ENCODE measurements around the gene USP9X.
"Not testable (repeated sequence)": the region's sequence is repeated elsewhere in the genome, so short reads cannot be mapped to it uniquely, and the experiment has no call there.

Gene USP9X

DNA sequence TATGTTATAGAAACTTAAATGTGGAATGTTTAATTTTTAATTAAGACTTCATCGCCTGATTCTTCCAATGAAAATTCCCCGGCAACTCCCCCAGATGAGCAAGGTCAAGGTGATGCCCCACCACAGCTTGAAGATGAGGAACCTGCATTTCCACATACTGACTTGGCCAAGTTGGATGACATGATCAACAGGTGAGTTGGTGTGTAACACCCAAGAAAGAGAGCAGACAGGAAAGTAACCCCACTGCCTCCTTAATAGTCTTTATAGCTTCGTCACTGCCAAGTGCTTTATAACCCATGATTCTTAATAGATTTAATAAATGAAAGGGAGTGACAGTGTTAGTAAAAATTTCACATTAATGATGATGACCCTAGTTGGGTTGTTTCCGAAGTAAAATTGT, 43.7 kb downstream of the USP9X start:
- DNase-seq (ENCODE audit: low spot score): no peak

DNA sequence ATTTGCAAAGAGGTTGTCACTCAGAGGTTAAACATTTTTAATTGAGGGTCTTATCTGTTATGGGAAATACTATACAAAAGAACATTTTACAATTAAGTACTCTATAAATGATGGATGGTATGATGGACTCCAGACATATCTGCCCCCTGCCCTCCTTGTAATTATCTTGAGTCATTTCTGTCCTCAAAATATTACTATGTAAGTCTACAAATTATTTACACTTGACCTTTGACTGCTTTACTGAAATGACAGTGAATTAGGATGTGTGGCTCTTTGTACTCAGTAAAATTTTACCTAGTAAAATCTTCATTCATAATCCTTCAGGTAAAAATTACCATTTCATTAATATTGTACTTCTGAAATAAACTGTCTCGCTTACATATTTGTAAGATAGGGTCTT, 46.5 kb downstream of the USP9X start:
- no peak for DNase-seq (ENCODE audit: low spot score)

DNA sequence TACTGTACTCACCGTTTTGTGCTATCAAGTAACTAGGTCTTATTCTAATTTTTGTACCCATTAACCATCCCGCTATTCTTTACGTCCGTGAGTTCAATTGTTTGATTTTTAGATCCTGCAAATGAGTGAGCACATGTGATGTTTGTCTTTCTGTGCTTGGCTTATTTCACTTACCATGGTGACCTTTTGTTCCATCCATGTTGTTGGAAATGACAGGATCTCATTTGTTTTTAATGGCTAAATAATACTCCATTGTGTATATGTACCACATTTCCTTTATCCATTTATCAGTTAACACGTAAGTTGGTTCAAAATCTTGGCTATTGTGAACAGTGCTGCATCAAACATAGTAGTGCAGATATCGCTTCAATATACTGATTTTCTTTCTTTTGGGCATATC, 48.3 kb downstream of the USP9X start:
- DNase-seq (ENCODE audit: low spot score): no peak

- no peak for DNase-seq (ENCODE audit: low spot score)
Observed at GRCh38 chrX:41137589-41137988, 52.3 kb downstream of the USP9X start.

- DNase-seq (ENCODE audit: low spot score): no peak
Observed at GRCh38 chrX:41142130-41142910, 57.1 kb downstream of the USP9X start.

DNA sequence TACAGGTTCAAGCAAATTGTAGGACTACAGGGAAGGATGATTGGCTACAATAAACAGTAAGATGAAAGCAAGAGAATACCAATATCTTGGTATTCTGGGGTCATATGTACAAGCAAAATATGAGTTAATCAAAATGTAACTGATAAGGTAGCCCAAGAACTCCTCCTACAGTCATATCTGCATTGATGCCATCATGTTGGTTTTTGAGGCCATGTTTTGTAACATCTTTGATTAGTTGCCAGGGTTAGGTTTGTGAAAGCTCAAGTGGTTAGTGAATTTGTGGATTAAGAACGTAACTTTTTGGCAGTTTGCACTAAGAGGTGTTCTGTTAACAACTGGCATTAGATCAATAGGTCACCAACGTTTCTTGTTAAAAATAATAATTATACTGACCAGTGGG, 59.6 kb downstream of the USP9X start:
- no peak for DNase-seq (ENCODE audit: low spot score)

DNA sequence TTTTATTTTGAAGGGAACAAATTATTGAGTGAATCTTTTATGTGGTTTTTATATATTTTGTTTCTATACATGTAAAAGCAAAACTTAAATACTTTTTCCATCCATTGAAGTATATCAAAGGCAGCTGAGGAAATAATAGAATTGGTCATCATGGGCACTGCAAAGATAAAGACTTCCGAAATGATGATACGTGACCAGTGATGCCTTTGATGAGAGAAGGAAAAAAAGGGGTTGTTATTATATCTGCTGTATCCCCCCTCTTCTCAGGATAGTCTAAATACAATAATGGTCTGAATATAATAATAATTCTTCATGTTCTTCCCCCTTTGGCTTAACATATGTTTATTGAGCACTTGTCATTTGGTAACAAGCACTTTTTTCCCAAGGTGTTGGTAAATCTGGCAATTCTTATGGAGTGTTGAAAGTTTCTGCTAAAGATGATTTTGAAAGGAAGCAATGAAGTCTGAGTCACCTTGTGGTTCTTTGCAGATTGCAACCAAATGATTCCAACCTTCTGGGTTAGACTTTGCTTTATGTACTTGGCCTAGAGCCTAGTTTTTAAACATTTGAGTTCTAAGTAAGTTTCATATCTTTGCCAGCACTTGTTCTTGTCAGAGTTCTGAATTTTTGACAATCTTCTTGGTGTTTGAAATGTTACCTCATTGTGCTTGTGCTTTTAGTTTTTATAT, 60.8 kb downstream of the USP9X start:
- no peak for DNase-seq (ENCODE audit: low spot score)

GRCh38 chrX:41148553-41148952, 63.3 kb downstream of the USP9X start:
- DNase-seq (ENCODE audit: low spot score): peak; percentile 2

DNA sequence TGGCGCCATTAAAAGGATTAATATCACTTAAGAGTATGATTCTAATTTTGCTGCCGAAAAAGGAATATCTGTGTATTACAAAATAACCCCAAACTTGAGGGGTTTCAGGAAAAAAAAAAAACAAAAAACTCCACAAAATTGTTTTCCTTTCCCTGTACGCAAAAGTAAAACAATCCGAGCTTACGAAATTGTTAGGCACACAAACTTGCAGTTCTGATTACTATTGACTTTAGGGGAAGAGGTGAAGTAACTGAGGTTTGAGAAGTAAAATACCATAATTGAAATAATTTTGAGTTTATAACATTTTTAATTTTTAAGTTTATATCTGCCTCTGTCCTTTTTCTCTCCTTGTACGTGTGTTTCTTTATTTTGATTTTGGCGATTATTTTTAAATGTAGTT, 64.8 kb downstream of the USP9X start:
- no peak for DNase-seq (ENCODE audit: low spot score)

DNA sequence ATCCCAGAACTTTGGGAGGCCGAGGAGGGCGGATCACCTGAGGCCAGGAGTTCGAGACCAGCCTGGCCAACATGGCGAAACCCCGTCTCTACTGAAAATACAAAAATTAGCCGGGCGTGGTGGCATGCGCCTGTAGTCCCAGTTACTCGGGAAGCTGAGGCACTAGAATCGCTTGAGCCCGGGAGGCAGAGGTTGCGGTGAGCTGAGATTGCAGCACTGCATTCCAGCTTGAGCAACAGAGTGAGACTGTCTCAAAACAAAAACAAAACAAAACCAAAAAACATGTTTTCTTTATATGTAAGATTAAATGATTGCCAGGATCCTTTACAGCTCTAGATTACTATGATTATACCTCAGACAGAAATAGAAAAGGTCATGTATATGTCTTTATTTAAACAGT, 66.5 kb downstream of the USP9X start:
- not testable (repeated sequence) for DNase-seq (ENCODE audit: low spot score)

GRCh38 chrX:41152221-41152620, 67.0 kb downstream of the USP9X start:
- DNase-seq (ENCODE audit: low spot score): no peak

DNA sequence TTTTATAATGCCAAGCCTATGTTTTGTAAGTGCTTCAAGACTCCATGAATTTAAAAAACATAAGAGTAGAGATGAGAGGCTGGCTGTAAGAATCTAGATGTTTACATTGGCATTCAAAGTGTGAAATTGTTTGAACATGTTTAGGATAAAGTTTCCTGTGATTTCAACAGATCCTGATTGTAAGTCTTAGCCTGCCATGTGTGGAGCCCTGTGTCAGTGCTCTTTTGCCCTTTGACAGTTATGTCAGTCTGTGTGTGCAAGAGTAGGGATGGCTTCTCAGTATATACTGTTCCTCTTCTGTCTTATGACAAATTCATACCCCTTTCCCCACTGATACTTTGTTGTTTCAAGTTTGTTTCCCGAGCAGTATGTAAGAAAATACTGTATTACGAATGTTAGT, 68.2 kb downstream of the USP9X start:
- no peak for DNase-seq (ENCODE audit: low spot score)

DNA sequence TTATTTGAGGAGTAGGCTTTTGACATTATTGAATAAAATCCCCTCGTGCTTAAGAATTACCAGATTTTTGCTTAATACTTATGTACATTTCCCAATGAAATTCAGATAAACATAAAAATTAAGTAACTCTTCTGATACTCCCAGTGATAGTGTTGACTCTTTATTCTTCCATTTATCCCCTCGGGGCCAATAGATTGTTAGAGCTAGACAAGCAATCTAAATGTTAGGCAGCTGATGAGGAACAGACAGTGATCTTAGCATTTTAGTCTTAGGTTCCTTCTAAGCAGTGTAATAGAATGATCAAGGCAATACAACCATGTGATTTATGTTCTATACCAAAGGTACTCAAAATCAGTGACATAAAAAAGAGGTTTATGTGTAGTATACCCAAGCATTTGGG, 68.7 kb downstream of the USP9X start:
- no peak for DNase-seq (ENCODE audit: low spot score)

DNA sequence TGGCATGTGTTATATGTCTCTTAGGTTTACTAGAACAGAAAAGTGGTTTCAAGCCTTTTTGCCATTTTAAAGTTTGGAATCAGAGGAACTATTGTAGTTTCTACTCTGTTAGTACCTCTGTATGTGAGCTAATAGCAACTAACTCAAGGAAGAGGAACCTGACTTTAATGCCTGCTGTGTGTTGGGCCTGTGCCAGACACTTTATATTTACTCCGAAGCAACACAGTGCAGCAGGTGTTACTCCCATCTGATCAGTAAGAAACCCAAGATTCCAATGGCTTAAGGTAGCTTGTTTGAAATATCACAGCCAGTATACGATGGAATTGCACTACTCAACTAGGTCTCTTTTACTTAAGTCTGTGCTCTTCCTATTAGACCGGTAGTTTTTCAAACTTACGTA, 79.2 kb downstream of the USP9X start:
- no peak for DNase-seq (ENCODE audit: low spot score)

DNA sequence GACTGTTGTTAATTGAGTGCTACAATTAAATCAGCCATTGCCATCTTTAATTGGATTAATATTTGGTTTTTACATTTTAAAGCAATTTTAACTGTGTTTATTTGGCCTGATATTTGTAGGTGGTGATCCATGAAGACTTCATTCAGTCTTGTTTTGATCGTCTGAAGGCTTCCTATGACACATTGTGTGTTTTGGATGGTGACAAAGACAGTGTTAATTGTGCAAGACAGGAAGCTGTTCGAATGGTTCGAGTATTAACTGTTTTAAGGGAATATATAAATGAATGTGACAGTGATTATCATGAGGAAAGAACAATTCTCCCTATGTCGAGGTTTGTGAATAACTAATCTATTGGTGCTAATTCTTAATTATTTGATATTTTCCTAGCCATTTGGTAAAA, 82.6 kb downstream of the USP9X start:
- DNase-seq (ENCODE audit: low spot score): no peak

DNA sequence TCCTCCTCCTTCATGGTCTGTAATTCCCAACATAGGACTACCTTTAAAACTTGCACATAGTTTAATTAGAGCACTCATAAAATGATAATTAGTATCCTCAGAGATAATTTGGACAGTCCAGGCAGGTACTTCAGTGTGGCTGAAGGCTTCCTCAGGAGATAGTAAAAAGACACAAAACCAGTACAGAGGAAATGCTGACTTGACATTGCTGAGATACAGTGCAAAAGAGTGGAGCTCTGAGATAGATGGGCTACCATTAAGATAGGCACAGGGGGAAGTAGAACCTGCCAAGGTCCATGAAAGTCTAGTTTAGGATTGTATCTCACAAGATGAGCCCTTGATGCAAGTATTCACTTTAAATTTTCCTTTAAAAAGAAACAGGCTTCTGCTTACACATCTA, 91.0 kb downstream of the USP9X start:
- DNase-seq (ENCODE audit: low spot score): no peak

DNA sequence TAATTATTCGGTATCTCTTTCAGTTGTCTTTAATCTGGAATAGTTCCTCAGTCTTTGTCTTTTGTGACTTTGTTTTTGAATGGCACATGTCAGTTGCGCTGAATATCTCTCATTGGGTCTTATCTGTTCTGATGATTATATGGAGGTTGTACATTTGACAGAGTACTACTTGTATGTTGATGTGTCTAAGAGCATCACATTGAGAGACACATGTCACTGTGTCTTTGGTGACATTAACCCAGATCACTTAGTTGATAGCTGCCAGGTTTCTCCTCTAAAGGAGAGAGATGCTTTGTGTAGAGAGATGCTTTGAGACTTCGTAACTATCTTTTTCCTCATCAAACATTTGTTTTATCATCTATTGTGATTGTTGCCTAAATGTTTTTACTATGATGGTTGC, 92.1 kb downstream of the USP9X start:
- no peak for DNase-seq (ENCODE audit: low spot score)

- no peak for DNase-seq (ENCODE audit: low spot score)
Observed at GRCh38 chrX:41178201-41178600, 93.0 kb downstream of the USP9X start.

GRCh38 chrX:41180194-41180908, 95.1 kb downstream of the USP9X start:
- no peak for DNase-seq (ENCODE audit: low spot score)

GRCh38 chrX:41184312-41184711, 99.1 kb downstream of the USP9X start:
- DNase-seq (ENCODE audit: low spot score): no peak

DNA sequence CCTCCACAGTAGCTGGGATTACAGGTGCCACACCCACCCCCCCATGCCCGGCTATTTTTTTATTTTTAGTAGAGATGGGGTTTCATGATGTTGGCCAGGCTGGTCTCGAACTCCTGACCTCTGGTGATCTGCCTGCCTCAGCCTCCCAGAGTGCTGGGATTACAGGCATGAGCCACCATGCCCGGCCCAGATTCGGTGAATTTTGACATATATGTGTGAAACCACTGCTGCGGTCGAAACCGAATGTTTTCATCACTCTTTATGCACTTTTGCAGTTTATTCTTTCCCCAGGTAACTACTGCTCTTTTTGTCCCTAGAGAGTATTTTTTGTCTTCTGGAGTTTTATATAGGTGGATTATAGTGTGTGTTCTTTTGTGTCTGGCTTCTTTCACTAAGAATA, 101.7 kb downstream of the USP9X start:
- DNase-seq (ENCODE audit: low spot score): not testable (repeated sequence)

DNA sequence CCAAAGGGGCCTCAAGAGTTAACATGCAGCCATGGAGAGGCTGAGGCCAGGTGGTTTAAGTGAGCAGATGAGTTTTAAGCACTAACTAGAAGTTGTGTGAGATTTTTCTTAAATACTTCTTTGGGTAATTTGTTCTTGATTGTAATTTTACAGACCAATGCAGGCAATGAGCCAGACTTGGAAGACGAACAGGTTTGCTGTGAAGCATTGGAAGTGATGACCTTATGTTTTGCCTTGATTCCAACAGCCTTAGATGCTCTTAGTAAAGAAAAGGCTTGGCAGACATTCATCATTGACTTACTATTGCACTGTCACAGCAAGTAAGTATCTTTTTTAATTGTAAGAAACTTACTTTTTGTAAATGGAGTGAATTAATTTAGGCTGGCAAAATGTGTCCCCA, 103.9 kb downstream of the USP9X start:
- no peak for DNase-seq (ENCODE audit: low spot score)

DNA sequence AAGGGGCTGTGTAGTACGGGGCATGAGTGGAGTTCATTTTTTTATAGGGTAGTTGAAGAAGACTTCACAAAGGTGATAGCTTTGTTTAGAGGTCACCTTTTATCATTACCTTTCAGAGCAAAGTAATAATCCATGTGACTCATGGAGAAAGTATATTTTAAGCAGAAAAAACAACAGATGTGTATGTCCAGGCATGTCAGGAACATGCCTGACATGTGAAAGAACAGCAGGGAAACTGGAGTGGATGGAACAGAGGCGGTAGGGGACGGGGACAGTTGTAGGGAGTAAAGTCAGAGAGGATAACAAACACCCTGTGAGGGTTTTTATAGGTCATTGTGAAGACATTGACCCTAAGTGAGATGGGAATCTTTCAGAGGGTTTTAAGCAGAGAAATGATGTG, 107.6 kb downstream of the USP9X start:
- DNase-seq (ENCODE audit: low spot score): no peak
